Coronary artery (tissue), 2 donors: ENCODE measurements around the gene FLNC.

ENCODE experiments used
- DNase-seq: peaks from one replicate; pipeline ENCODE4 v3.0.0-alpha.2; 2017; ENCODE audit warnings: low spot score
- H3K27ac ChIP-seq, 2 donors: fragments of 200-600 bp; sonication (generic); one replicate each; pipeline ENCODE4 v1.5.1; 2016 to 2019
- H3K4me3 ChIP-seq: fragments of 200-600 bp; sonication (generic); 2 replicates; pipeline ENCODE4 v1.5.1; 2016; ENCODE audit warnings: mild to moderate bottlenecking, moderate library complexity
- CTCF ChIP-seq: fragments of 200-600 bp; sonication (generic); IDR thresholded peaks from one replicate; pipeline ENCODE4 v1.5.1; 2019; ENCODE audit warnings: antibody characterized with exemption

FLNC gene

GRCh38 chr7:128852537-128853254, 22.5 kb downstream of the FLNC start:
- Histone ChIP-seq H3K4me3 (no peak overlapping the region), H3K27ac (no peak overlapping the region)
- no peak for TF ChIP-seq CTCF
- no peak for DNase-seq

- TF ChIP-seq CTCF, result no peak
- no peak overlapping the region for H3K27ac ChIP-seq
- no peak overlapping the region for H3K4me3 ChIP-seq
- no peak for DNase-seq
Measured at GRCh38 chr7:128853799-128854198, 23.6 kb downstream of the FLNC start.

- no peak overlapping the region for H3K4me3 ChIP-seq
- no peak overlapping the region for H3K27ac ChIP-seq
- TF ChIP-seq CTCF, result no peak
- no peak for DNase-seq
Measured at GRCh38 chr7:128854396-128854795, 24.2 kb downstream of the FLNC start.

- no peak for TF ChIP-seq CTCF
- H3K4me3 ChIP-seq, result no peak overlapping the region
- DNase-seq, result no peak
- no peak overlapping the region for H3K27ac ChIP-seq
Measured at GRCh38 chr7:128855559-128855958, 25.4 kb downstream of the FLNC start.

GRCh38 chr7:128856001-128856718, 26.0 kb downstream of the FLNC start:
- TF ChIP-seq CTCF, result no peak
- no peak for DNase-seq
- no peak overlapping the region for H3K27ac ChIP-seq
- H3K4me3 ChIP-seq, result no peak overlapping the region

GRCh38 chr7:128858380-128859231, 28.4 kb downstream of the FLNC start:
- no peak for DNase-seq
- TF ChIP-seq CTCF, result no peak
- H3K27ac ChIP-seq, result peak overlapping the region; percentile 77 to 86

More at GRCh38 chr7:128858380-128859231, 28.4 kb downstream of the FLNC start:
- H3K4me3 ChIP-seq, result no peak overlapping the region
